GM12878 (cell line): ENCODE results near the gene PDE11A. TPM values are rescaled to one million over a fixed set of nuclear protein-coding genes. Genes with fewer than 3 reads are reported as not detected.
A peak's percentile ranks its signal among the peaks of the same experiment; 100 is the strongest.

ENCODE experiments used
- ATAC-seq: fragments of 200-7000 bp; cut with Tn5 transposase; 3 replicates; pipeline ENCODE4 v1.9.1; 2020; ENCODE audit warnings: mild to moderate bottlenecking, moderate library complexity
- BruUV-seq: library from RNA; stranded (reverse); fragments of 400-500 nt; replicated peaks from 2 replicates; lab custom pipeline; 2021; lab: Mats Ljungman, UMichigan
- CTCF ChIA-PET: fragments of 300-600 bp; sonication (Branson Sonifier 250); formaldehyde crosslinking; extraction: SDS; loops from one replicate; lab custom pipeline; 2021; ENCODE audit warnings: inconsistent platforms; lab: Yijun Ruan, JAX
- POLR2A ChIA-PET: fragments of 350-600 bp; formaldehyde crosslinking; extraction: SDS; loops from one replicate; lab custom pipeline; 2021; ENCODE audit warnings: inconsistent platforms; lab: Charles Lee
- RAD21 ChIA-PET: fragments of 300-600 bp; sonication (Branson Sonifier 250); formaldehyde crosslinking; loops from one replicate; lab custom pipeline; 2023; ENCODE audit warnings: antibody characterized with exemption; ENCODE audit not compliant: unreplicated experiment; lab: Charles Lee
- SMC1A ChIA-PET: fragments of 300-600 bp; sonication (Branson Sonifier 250); formaldehyde crosslinking; loops from one replicate; lab custom pipeline; 2023; ENCODE audit not compliant: unreplicated experiment, uncharacterized antibody; lab: Charles Lee
- DNase-seq: peaks from one replicate; pipeline ENCODE4 v3.0.0-alpha.2; 2011; ENCODE audit warnings: low read depth, low spot score
- FAIRE-seq: peaks from 3 replicates; lab custom pipeline; 2011; peaks lifted over from hg19 to GRCh38; lab: Jason Lieb, UNC
- H2AFZ ChIP-seq: 2 replicates; pipeline ENCODE4 v1.6.0; 2011; ENCODE audit warnings: low read depth, low read length, control low read depth; ENCODE audit not compliant: control insufficient read depth
- H3K27ac ChIP-seq: 2 replicates; pipeline ENCODE4 v1.5.1; 2011; ENCODE audit warnings: control low read depth; ENCODE audit not compliant: control insufficient read depth, insufficient read depth
- H3K27me3 ChIP-seq, 2 experiments: replicated peaks in 1 of 2; 2 replicates each; pipeline versions ENCODE4 v1.6.0 to v1.6.1; 2011; ENCODE audit warnings: low read length in 1 of 2; ENCODE audit not compliant: control insufficient read depth in 2 of 2, insufficient read depth in 2 of 2
- H3K36me3 ChIP-seq, 2 experiments: 2 replicates each; pipeline ENCODE4 v1.5.1; 2011; ENCODE audit warnings: low read length in 1 of 2; ENCODE audit not compliant: control insufficient read depth in 2 of 2, insufficient read depth in 2 of 2
- H3K4me1 ChIP-seq: 2 replicates; pipeline ENCODE4 v1.6.1; 2011; ENCODE audit warnings: mild to moderate bottlenecking, low read length, moderate library complexity, mixed read lengths; ENCODE audit not compliant: control insufficient read depth, insufficient read depth
- H3K4me2 ChIP-seq: 2 replicates; pipeline ENCODE4 v1.6.0; 2011; ENCODE audit warnings: control low read depth; ENCODE audit not compliant: control insufficient read depth, insufficient read depth
- H3K4me3 ChIP-seq: fragments of 200-600 bp; sonication (generic); 2 replicates; pipeline ENCODE4 v1.5.1; 2016
- H3K79me2 ChIP-seq: 2 replicates; pipeline ENCODE4 v1.6.0; 2011; ENCODE audit warnings: low read length; ENCODE audit not compliant: control insufficient read depth, insufficient read depth
- H3K9ac ChIP-seq: 2 replicates; pipeline ENCODE4 v1.8.0; 2011; ENCODE audit warnings: low read length, control low read depth, mixed read lengths; ENCODE audit not compliant: control insufficient read depth, insufficient read depth
- H3K9me3 ChIP-seq: replicated peaks from 3 replicates; pipeline ENCODE4 v1.5.1; 2011; ENCODE audit warnings: mild to moderate bottlenecking, low read length; ENCODE audit not compliant: control insufficient read depth, insufficient read depth
- H4K20me1 ChIP-seq: 2 replicates; pipeline ENCODE4 v1.6.0; 2011; ENCODE audit not compliant: control insufficient read depth, insufficient read depth
- BRCA1 ChIP-seq: IDR thresholded peaks from 2 replicates; pipeline ENCODE4 v1.6.1; 2011; ENCODE audit warnings: low read depth, low read length, improper control_type of control experiment
- CTCF ChIP-seq, 3 experiments: IDR thresholded peaks in 2 of 3; conservative IDR thresholded peaks in 1 of 3; 2 replicates each; pipeline ENCODE4 v1.5.1; 2011; ENCODE audit warnings: low read depth in 3 of 3, low read length in 3 of 3, mild to moderate bottlenecking in 3 of 3, control low read depth in 2 of 3, moderate library complexity in 2 of 3, inconsistent platforms in 1 of 3, mixed read lengths in 1 of 3; ENCODE audit not compliant: control insufficient read depth in 2 of 3, insufficient read depth in 1 of 3; ENCODE audit errors: extremely low read depth in 1 of 3
- JUND ChIP-seq: IDR thresholded peaks from 2 replicates; pipeline ENCODE4 v1.6.1; 2012; ENCODE audit warnings: low read depth, mild to moderate bottlenecking, low read length, improper control_type of control experiment, moderate library complexity
- RAD21 ChIP-seq: IDR thresholded peaks from 2 replicates; pipeline ENCODE4 v1.6.1; 2011; ENCODE audit warnings: mild to moderate bottlenecking, low read depth, low read length, moderate library complexity; ENCODE audit not compliant: insufficient read depth
- SPI1 ChIP-seq: IDR thresholded peaks from 2 replicates; pipeline ENCODE4 v1.6.1; 2011; ENCODE audit warnings: low read depth, mild to moderate bottlenecking, low read length, moderate library complexity, borderline replicate concordance; ENCODE audit not compliant: insufficient read depth
- SRF ChIP-seq, 2 experiments: IDR thresholded peaks; 2 replicates each; pipeline ENCODE4 v1.6.1; 2011; ENCODE audit warnings: low read depth in 2 of 2, low read length in 2 of 2, mild to moderate bottlenecking in 1 of 2, moderate library complexity in 1 of 2
- TARDBP ChIP-seq: IDR thresholded peaks from 2 replicates; pipeline ENCODE4 v1.6.1; 2016; ENCODE audit warnings: borderline replicate concordance
- ZBTB40 ChIP-seq: fragments of 450-650 bp; IDR thresholded peaks from 2 replicates; pipeline ENCODE4 v1.6.1; 2016; ENCODE audit warnings: mild to moderate bottlenecking, moderate library complexity, borderline replicate concordance
- ZNF384 ChIP-seq: IDR thresholded peaks from 2 replicates; pipeline ENCODE4 v1.6.1; 2012; ENCODE audit warnings: low read depth, mild to moderate bottlenecking, low read length, improper control_type of control experiment, borderline replicate concordance
- WGBS: methylation state at CpG from one replicate; pipeline ENCODE4 v1.1.6; 2016; ENCODE audit warnings: low lambda C conversion rate; ENCODE audit not compliant: insufficient replicate concordance, insufficient coverage; ENCODE audit errors: missing lambda C conversion rate; 5-methylcytosine and 5-hydroxymethylcytosine counted together
- in situ Hi-C: fragments of 300-500 bp; cut with MboI; formaldehyde crosslinking; loops from 9 replicates; pipeline ENCODE4 v1.14.3; 2018; ENCODE audit warnings: mixed read lengths
- intact Hi-C: fragments of 100-400 bp; cut with micrococcal nuclease; formaldehyde crosslinking; loops from one replicate; pipeline ENCODE4 v1.14.2; 2022; ENCODE audit not compliant: unreplicated experiment
- polyA plus RNA-seq, 11 experiments: library from polyadenylated mRNA; depleted of rRNA in 4 of 11; unstranded in 6 of 11; stranded (reverse) in 5 of 11; fragments of >200 nt; fragmentation: Nextera tagmentation in 4 of 11; fragmentation: Illumina TruSeq in 1 of 11; extraction: Ambion mirVana in 4 of 11; extraction: Trizol in 1 of 11; gene quantifications; 1 replicate in 1 of 11; 2 replicates in 10 of 11; pipeline versions ENCODE4 v1.2.1 to v1.2.3, GENCODE V29; 2011 to 2016; ENCODE audit warnings: inconsistent platforms in 2 of 11, missing spikeins in 2 of 11, low read depth in 1 of 11
- total RNA-seq, 4 experiments: library from RNA; depleted of rRNA in 3 of 4; stranded (reverse); fragments of >200 nt in 3 of 4; fragmentation: Illumina TruSeq in 1 of 4; extraction: Trizol in 1 of 4; gene quantifications; 2 replicates each; pipeline versions ENCODE4 v1.2.1 to v1.2.3, GENCODE V29; 2013 to 2021

Gene PDE11A
- total and polyA plus RNA-seq, 10 of the 15 experiments (the other 5 are each of a cell fraction or from before 2014, with no cell fraction given), result 0.01 to 0.17 (median 0.06) TPM; not detected in 5

- WGBS, result 78% methylated on average over 4 of the region's 4 CpGs
- POLR2A ChIA-PET, result no interaction called here
- no peak for FAIRE-seq
These were observed 379.8 kb downstream of the PDE11A start for GRCh38 chr2:177692783-177693269.

More at GRCh38 chr2:177692783-177693269, 379.8 kb downstream of the PDE11A start:
- SMC1A ChIA-PET, result no interaction called here
- Histone ChIP-seq H4K20me1 (no peaks in the 10 kb centered on the region), H3K9me3 (no peaks in the 10 kb centered on the region), H3K4me1 (no peaks in the 10 kb centered on the region), H3K79me2 (no peaks in the 10 kb centered on the region), H3K27me3 (no peaks in the 10 kb centered on the region), H3K9ac (no peak overlapping the region), H3K4me3 (no peak overlapping the region), H3K36me3 (no peaks in the 10 kb centered on the region), H2AFZ (no peak overlapping the region), H3K27ac (no peak overlapping the region), H3K4me2 (no peak overlapping the region)
- BruUV-seq, result no TSS peak
- RAD21 ChIA-PET, result no interaction called here
- intact Hi-C loops, result no loop called here
- TF ChIP-seq ZNF384, result no peak
- no peak for TF ChIP-seq BRCA1
- TF ChIP-seq SRF (IDR thresholded peaks at IDR 0.05; ENCODE audit: low read depth in 2 of 2, low read length in 2 of 2), result no peak
- TF ChIP-seq CTCF (IDR thresholded peaks at IDR 0.05 in 2 of 3, conservative IDR thresholded peaks at IDR 0.05 in 1 of 3; ENCODE audit: control insufficient read depth in 2 of 3, extremely low read depth in 1 of 3, insufficient read depth in 1 of 3, low read depth in 3 of 3, low read length in 3 of 3), result 0 out of 6 replicates have a peak, but pooled peaks of 1 of the 3 experiments have one; percentile 6
- no peak for TF ChIP-seq ZBTB40
- TF ChIP-seq RAD21, result 0 out of 2 replicates have a peak, but pooled peaks have one; percentile 4
- no peak for TF ChIP-seq SPI1
- no peak for TF ChIP-seq TARDBP
- no peak for TF ChIP-seq JUND
- CTCF ChIA-PET, result no interaction called here
- DNase-seq (no peak), ATAC-seq (no peak)
- in situ Hi-C loops, result no loop called here
